T-helper 1 cell treated with Interleukin-12 subunit alpha and Interleukin-12 subunit beta and Interleukin-4 antibody, amounts not matched to agents 30 ng/mL and 1 ng/mL, for 36 hours (primary cell): Measurements from ENCODE around the gene RGL2. TPM values are rescaled to one million over a fixed set of nuclear protein-coding genes. Genes with fewer than 3 reads are reported as not detected.

Source experiments
- intact Hi-C: fragments of 100-400 bp; cut with micrococcal nuclease; formaldehyde crosslinking; loops from one replicate; pipeline ENCODE4 v1.15.1; 2024
- total RNA-seq: library from RNA; stranded (reverse); gene quantifications from 2 replicates; pipeline ENCODE4 v1.2.3, GENCODE V29; 2022

The RGL2 gene
- total RNA-seq, 1 donor from 2014 or later = 46.5 TPM

GRCh38 chr6:33317669-33318425 is 19.1 kb upstream of the RGL2 start, which contains the start of gene ZBTB22:
Gene ZBTB22 (minus strand): TSS chr6:33317744. CDS start chr6:33316916, 828 bp downstream.
- intact Hi-C loops = loop anchor here (1.0 to 2.0 kb wide), 4 partner anchors 26 to 473 kb away; partner anchors contain the start of genes PFDN6, PSMB8, VPS52 and WDR46

GRCh38 chr6:33317419-33317668 is 18.6 kb upstream of the RGL2 start:
- intact Hi-C loops = loop anchor here (1.0 to 2.0 kb wide), 3 partner anchors 27 to 473 kb away; partner anchors contain the start of genes PFDN6, PSMB8 and WDR46

GRCh38 chr6:33316603-33317418 is 18.1 kb upstream of the RGL2 start:
- intact Hi-C loops = loop anchor here (1.0 to 2.0 kb wide), 3 partner anchors 27 to 472 kb away; partner anchors contain the start of genes PFDN6, PSMB8 and WDR46

- intact Hi-C loops = loop anchor here (2.0 kb wide), 2 partner anchors 343 to 471 kb away; partner anchors contain the start of gene PSMB8
Observed at GRCh38 chr6:33315793-33316602, 17.3 kb upstream of the RGL2 start.

- intact Hi-C loops = loop anchor here (1.0 to 2.0 kb wide), 8 partner anchors 8 to 461 kb away; partner anchors contain the start of genes CUTA, KIFC1 and PSMB9
Observed at GRCh38 chr6:33314943-33315792, 16.4 kb upstream of the RGL2 start.

GRCh38 chr6:33314515-33314942 is 15.8 kb upstream of the RGL2 start:
- intact Hi-C loops = loop anchor here (1.0 to 2.0 kb wide), 8 partner anchors 9 to 460 kb away; partner anchors contain the start of genes CUTA, KIFC1 and PSMB9

GRCh38 chr6:33313709-33314514 is 15.2 kb upstream of the RGL2 start, which contains the start of gene TAPBP:
Gene TAPBP (minus strand): TSS chr6:33314078. CDS start chr6:33314041, 37 bp downstream.
- intact Hi-C loops = loop anchor here (1.0 to 2.0 kb wide), 10 partner anchors 9 to 460 kb away; partner anchors contain the start of genes CUTA, KIFC1, PSMB9 and RPS18

GRCh38 chr6:33313105-33313708 is 14.5 kb upstream of the RGL2 start:
- intact Hi-C loops = loop anchor here (2.0 kb wide), 2 partner anchors 40 to 112 kb away; partner anchors contain the start of genes RPS18, RXRB and SLC39A7

GRCh38 chr6:33312361-33313104 is 13.8 kb upstream of the RGL2 start:
- intact Hi-C loops = loop anchor here (1.0 to 2.0 kb wide), 4 partner anchors 13 to 112 kb away; partner anchors contain the start of genes PFDN6, RPS18, RXRB and SLC39A7

- intact Hi-C loops = no loop called here
Observed at GRCh38 chr6:33306356-33306755, 7.6 kb upstream of the RGL2 start.

GRCh38 chr6:33305052-33305451 is 6.3 kb upstream of the RGL2 start:
- intact Hi-C loops = no loop called here

- intact Hi-C loops = no loop called here
Observed at GRCh38 chr6:33304216-33304615, 5.5 kb upstream of the RGL2 start.

- intact Hi-C loops = no loop called here
Observed at GRCh38 chr6:33301877-33302276, 3.1 kb upstream of the RGL2 start.

- intact Hi-C loops = loop anchor here (1.0 to 2.0 kb wide), 8 partner anchors 10 to 99 kb away; partner anchors contain the start of genes B3GALT4, KIFC1, PFDN6 and RXRB
Observed at GRCh38 chr6:33299237-33299944, 649 bp upstream of the RGL2 start.

- intact Hi-C loops = loop anchor here (2.0 kb wide), 1 partner anchor 49 kb away; no protein-coding TSS in a partner anchor
Observed at GRCh38 chr6:33297956-33298772, 578 bp downstream of the RGL2 start.

GRCh38 chr6:33297406-33297955 is 1.3 kb downstream of the RGL2 start:
- intact Hi-C loops = no loop called here
